Measurements from ENCODE around the gene ADGB.
"Not testable (repeated sequence)": the region's sequence is repeated elsewhere in the genome, so short reads cannot be mapped to it uniquely, and the experiment has no call there.

Gene ADGB

GRCh38 chr6:146768722-146769121 lies 169.9 kb downstream of the ADGB start:
- DNase-seq (ENCODE audit: low read depth), result no peak

GRCh38 chr6:146770275-146770964 lies 171.6 kb downstream of the ADGB start:
- DNase-seq (ENCODE audit: low read depth), result no peak

DNA sequence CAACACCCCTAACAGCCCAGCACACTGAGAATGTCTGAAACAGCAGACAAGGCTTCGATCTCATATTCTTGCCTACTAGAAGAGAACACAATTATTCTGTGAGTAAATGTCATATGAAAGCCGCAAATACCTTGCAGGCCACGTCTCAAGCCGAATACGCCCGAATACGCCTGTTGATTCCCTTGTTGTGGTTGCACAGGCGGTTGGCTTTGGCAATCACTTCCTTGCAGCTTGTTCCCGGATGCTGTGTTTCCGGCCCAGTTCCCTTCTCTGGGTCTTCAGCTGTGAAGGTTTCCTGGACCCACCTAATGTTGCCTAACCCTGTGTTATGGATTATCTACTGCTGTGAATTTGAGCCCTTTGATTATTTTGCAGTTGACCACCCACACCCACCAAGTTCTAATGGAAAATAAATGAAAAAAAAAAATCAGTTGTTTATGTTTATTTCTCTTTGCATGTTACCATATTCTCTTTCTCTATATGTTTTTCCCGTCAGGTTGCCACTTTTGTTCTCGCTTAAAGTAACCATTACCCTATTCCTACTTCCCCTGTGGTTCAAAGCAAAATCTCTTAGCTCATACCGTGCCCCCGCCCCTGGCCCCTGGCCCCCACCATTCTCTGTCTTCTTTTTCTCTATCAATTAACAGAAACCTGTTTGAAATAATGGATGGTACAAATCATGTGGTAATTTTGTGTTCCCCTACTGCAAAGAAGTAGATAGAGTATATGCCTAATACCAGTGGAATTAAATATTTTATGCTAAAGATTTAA lies 172.4 kb downstream of the ADGB start:
- DNase-seq (ENCODE audit: low read depth), result no peak

GRCh38 chr6:146775220-146775619 lies 176.4 kb downstream of the ADGB start:
- no peak for DNase-seq (ENCODE audit: low read depth)

DNA sequence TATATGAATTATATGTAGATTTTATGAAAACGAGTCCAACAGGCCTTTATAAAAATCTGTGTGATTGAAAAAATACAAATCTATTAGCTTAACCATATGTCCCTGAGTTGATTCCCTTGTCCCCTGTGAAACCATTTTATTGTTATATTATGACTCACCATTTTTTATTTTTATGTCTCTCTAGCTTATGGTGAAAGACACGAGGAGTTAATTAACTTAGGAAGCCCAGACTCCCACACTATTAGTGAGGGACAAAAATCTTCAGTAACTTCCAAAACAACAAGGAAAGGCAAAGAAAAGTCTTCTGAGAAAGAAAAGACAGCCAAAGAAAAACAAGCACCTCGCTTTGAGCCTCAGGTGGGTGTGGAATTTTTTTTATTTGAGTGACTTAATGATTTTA lies 183.1 kb downstream of the ADGB start:
- DNase-seq (ENCODE audit: low read depth), result no peak

- DNase-seq (ENCODE audit: low read depth), result no peak
Measured at GRCh38 chr6:146785001-146785585, 186.3 kb downstream of the ADGB start.

GRCh38 chr6:146787876-146788508 lies 189.2 kb downstream of the ADGB start:
- DNase-seq (ENCODE audit: low read depth), result no peak

GRCh38 chr6:146790561-146791091 lies 191.9 kb downstream of the ADGB start:
- no peak for DNase-seq (ENCODE audit: low read depth)

- no peak for DNase-seq (ENCODE audit: low read depth)
Measured at GRCh38 chr6:146791930-146792329, 193.2 kb downstream of the ADGB start.

DNA sequence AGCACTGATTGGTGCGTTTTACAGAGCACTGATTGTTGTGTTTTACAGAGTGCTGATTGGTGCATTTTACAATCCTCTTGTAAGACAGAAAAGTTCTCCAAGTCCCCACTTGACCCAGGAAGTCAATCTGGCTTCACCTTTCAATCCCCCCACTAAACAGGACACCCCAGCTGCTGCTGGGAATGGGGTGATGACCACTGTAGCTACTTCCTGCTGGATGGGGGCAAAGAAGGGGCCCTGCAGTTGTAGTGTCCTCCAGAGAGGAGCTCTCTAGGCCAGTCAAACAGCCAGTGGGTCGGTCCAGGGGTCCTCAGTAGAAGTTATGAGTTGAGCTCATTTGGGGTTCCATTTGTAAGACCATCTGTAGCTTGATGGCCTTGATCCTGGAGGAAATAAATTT lies 194.4 kb downstream of the ADGB start:
- not testable (repeated sequence) for DNase-seq (ENCODE audit: low read depth)

GRCh38 chr6:146795479-146796133 lies 196.8 kb downstream of the ADGB start:
- DNase-seq (ENCODE audit: low read depth), result no peak

DNA sequence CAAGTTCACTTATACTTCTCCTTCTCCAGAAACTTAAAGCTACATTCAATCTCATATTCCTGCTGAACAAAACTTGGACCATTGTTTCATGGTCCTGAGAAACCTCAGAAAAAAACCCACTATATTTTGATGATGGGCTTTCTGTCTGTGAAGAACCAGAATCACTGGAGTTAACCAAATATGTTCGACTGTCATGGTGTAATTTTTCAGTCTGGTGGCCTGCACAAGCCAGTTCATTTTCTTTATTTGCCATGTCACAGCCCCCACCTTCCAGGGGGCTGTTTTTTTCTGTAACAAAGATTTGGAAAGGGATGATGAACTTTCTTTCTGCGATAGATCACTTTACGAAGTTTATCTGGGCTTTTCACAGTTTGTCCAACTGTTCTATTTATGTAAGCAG lies 204.4 kb downstream of the ADGB start:
- DNase-seq (ENCODE audit: low read depth), result not testable (repeated sequence)

DNA sequence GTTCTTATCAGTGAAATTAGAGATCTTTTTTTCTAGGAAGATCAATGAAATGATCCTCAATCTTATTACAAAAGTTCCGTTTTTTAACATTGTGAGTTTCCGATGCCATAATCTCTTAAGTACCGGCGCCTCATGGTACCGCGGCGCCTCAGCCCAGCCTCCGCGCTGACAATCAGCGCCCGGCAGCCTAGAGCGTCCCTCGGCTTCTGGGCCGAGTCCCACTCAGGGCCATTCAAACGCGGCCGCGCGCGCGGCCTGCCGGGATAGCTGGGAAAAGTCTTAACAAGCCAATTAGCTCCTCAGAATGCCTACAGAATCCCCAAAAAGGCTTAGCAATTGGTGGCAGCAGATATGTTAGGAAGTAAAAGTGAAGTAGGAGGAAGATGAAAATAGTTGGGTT lies 204.8 kb downstream of the ADGB start:
- DNase-seq (ENCODE audit: low read depth), result no peak

GRCh38 chr6:146805546-146806325 lies 207.0 kb downstream of the ADGB start:
- no peak for DNase-seq (ENCODE audit: low read depth)

- not testable (repeated sequence) for DNase-seq (ENCODE audit: low read depth)
Measured at GRCh38 chr6:146809014-146809413, 210.2 kb downstream of the ADGB start.

- not testable (repeated sequence) for DNase-seq (ENCODE audit: low read depth)
Measured at GRCh38 chr6:146812811-146813321, 214.1 kb downstream of the ADGB start.

DNA sequence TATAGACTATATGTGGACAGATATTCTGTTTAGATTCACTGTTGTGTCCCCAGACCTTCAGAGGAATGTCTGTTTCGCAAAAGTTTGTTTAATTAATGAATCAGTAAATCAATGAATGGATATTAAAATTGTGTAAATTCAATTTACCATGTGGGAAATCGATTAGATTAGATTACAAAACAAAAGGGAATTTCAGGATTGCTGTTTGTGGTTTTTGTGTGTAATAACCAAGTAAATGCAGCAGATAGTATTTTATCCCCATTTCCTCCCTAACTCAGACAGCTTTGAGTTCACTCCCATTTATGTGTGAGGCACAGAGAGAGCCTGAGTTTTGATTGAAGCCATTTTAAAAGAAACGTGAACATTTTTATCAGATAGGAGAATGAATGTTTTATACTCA lies 214.8 kb downstream of the ADGB start:
- no peak for DNase-seq (ENCODE audit: low read depth)

- no peak for DNase-seq (ENCODE audit: low read depth)
Measured at GRCh38 chr6:146814148-146814750, 215.5 kb downstream of the ADGB start.

GRCh38 chr6:146815511-146816462 lies 217.0 kb downstream of the ADGB start:
- not testable (repeated sequence) for DNase-seq (ENCODE audit: low read depth)
